Activated CD8-positive, alpha-beta T cell treated with anti-CD3 and anti-CD28 coated beads, Interleukin-2, amount 10 ng/mL, durations not matched to agents 7 days and 5 days (primary cell): Measurements from ENCODE around the gene EOLA1. TPM values are rescaled to one million over a fixed set of nuclear protein-coding genes. Genes with fewer than 3 reads are reported as not detected.
"Not testable (repeated sequence)": the region's sequence is repeated elsewhere in the genome, so short reads cannot be mapped to it uniquely, and the experiment has no call there.

Experiments
- ATAC-seq: fragments of 150-1000 bp; cut with Tn5 transposase; one replicate; pipeline ENCODE4 v1.10.0; 2021; ENCODE audit warnings: moderate library complexity
- CTCF ChIA-PET: fragments of 350-600 bp; sonication (Branson Sonifier 250); formaldehyde crosslinking; loops from one replicate; lab custom pipeline; 2021; ENCODE audit warnings: antibody characterized with exemption; lab: Charles Lee
- POLR2A ChIA-PET: fragments of 350-600 bp; sonication (Branson Sonifier 250); formaldehyde crosslinking; loops from one replicate; lab custom pipeline; 2021; ENCODE audit warnings: antibody characterized with exemption; lab: Charles Lee
- DNase-seq: peaks from one replicate; pipeline ENCODE4 v3.0.0-alpha.2; 2020
- H3K27ac Mint-ChIP-seq: one replicate; pipeline ENCODE4 v1.8.0; 2021; ENCODE audit warnings: mild to moderate bottlenecking, mixed read lengths
- H3K27me3 Mint-ChIP-seq: one replicate; pipeline ENCODE4 v1.8.0; 2021; ENCODE audit warnings: low read depth, mixed read lengths
- H3K36me3 Mint-ChIP-seq: one replicate; pipeline ENCODE4 v1.8.0; 2021; ENCODE audit warnings: low read depth, mixed read lengths
- H3K4me1 Mint-ChIP-seq: one replicate; pipeline ENCODE4 v1.8.0; 2021; ENCODE audit warnings: low read depth, mixed read lengths
- H3K4me3 Mint-ChIP-seq: one replicate; pipeline ENCODE4 v1.8.0; 2021; ENCODE audit warnings: mild to moderate bottlenecking, mixed read lengths
- H3K9me3 Mint-ChIP-seq: one replicate; pipeline ENCODE4 v1.8.0; 2022; ENCODE audit warnings: mixed read lengths; ENCODE audit not compliant: insufficient read depth
- total RNA-seq, 2 experiments: library from RNA; stranded (reverse); gene quantifications; one replicate each; pipeline ENCODE4 v1.2.3, GENCODE V29; 2021

Gene EOLA1
- total RNA-seq, 2 experiments from 2014 or later: 45.2 to 46.5 TPM

DNA sequence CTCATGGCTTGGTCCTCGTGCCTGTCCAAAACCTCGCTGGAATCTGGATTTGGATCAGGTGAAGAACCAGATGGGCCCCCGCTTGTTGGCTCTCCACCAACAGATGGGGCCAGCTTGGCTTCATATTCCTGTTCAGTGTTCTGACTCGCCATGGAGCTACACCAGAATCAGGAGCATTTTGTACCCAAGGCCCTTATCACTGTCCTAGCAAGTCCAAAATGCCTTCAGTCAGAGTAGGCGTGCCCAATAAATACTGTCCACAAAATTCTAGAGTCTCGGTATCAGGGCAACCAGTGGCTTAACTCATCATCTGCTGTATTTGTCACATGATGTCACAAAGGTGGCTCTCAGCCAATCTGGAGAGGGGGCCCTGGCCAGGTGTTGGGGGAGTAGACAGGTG lies 8.9 kb downstream of the EOLA1 start, which contains the start of gene HSFX3:
Gene HSFX3 (minus strand): TSS at position 224 of the 400 bp plus-strand sequence. CDS start 72 bp downstream, at position 152.
- H3K27me3 Mint-ChIP-seq, H3K4me1 Mint-ChIP-seq, POLR2A ChIA-PET, ATAC-seq, H3K9me3 Mint-ChIP-seq, DNase-seq, H3K4me3 Mint-ChIP-seq, CTCF ChIA-PET, H3K36me3 Mint-ChIP-seq: not testable (repeated sequence)
- H3K27ac Mint-ChIP-seq: peak within 1 kb of the TSS; percentile 75

DNA sequence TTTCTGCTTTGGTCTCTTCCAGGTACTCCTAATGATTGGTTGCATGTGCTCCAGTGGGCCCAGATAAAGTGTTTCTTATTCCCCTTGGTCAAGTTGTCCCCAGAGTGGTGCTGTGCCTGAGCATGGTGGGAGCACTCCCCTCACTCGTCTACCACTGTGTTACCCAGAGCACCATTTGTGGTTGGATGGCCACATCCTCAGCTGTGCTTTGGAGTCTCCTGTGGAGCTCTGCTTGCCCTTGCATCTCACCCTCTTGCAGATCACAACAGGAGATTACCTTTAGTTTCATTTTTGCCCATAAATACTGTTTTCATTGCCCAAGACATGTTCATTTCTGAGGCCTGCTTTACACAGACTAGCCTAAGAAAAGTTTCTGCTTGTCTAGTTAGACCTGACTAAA lies 9.6 kb downstream of the EOLA1 start:
- not testable (repeated sequence) for H3K4me1 Mint-ChIP-seq, H3K36me3 Mint-ChIP-seq

DNA sequence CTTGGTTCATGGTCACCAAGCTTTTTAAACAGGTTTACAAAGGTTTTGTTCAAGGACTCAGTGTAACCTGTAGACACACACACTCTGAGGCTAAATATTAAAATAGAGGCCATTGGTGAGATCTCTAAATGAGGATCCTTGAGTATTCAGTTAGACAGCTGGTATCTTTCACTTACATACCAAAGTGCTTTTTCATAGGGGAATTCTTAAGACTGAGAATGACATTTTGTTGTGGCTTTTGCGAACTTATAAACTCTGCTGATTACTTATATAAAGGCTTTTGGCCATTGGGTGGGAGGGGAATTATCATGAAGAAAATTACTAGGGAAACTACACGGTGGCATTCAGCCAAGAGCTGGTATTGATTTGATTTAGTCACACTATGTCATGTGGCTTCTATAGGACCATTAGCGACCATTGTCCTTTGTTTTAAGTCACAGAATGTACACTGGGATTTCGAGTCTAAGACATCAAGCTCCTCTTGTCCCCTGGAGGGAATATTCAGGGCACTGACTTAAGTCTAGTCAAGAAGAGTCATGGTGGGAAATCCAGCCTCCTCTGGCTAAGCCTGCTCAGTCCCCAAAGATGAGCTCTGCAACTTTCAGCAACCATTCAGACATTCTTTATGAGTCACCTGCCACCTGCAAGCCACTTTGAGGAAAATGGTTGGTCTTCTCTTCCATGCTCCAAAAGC lies 10.6 kb downstream of the EOLA1 start:
- H3K27me3 Mint-ChIP-seq, H3K4me1 Mint-ChIP-seq, H3K9me3 Mint-ChIP-seq, DNase-seq, ATAC-seq, POLR2A ChIA-PET, H3K27ac Mint-ChIP-seq, CTCF ChIA-PET, H3K4me3 Mint-ChIP-seq, H3K36me3 Mint-ChIP-seq: not testable (repeated sequence)

More for the DNA sequence above, 9.6 kb downstream of the EOLA1 start:
- H3K27ac Mint-ChIP-seq: peak overlapping the region; percentile 75
- ATAC-seq (peak; percentile 88), DNase-seq (peak; percentile 65)
- POLR2A ChIA-PET, CTCF ChIA-PET, H3K4me3 Mint-ChIP-seq, H3K27me3 Mint-ChIP-seq, H3K9me3 Mint-ChIP-seq: not testable (repeated sequence)

DNA sequence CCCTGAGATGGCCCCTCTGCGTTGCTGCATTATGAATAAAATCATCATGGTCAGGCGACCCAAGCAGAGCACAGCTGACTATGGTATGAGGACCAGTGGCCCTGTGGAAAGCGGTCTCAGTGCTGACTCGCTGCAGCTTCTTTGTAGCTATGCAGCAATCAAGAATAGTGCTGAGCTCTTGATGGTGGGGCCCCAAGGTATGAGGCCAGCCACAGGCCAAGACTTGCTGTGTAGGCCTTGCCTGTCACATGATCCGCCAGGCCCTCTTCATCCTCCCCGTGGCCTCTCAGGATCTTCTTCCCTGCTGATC lies 11.1 kb downstream of the EOLA1 start:
- ATAC-seq, H3K27me3 Mint-ChIP-seq, H3K4me1 Mint-ChIP-seq, H3K4me3 Mint-ChIP-seq, DNase-seq, POLR2A ChIA-PET, H3K9me3 Mint-ChIP-seq, H3K36me3 Mint-ChIP-seq, H3K27ac Mint-ChIP-seq, CTCF ChIA-PET: not testable (repeated sequence)

DNA sequence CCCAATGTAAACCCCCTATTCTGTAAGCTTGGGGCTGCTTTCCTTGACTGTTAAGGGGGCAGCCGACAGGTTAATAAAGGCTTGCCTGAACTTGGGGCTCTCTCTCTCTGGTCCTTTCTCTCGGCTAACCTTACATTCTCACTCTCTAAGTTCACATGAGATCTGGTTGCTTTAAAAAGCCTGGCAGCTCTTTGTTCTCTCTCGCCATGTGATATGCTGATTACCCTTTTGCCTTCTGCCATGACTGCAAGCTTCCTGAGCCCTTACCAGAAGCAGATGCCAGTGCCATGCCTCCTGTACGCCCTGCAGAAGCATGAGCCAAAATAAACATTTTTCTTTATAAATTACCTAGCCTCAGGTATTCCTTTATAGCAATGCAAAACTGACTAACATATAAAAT lies 14.4 kb downstream of the EOLA1 start:
- ATAC-seq, DNase-seq, H3K4me3 Mint-ChIP-seq, H3K4me1 Mint-ChIP-seq, H3K9me3 Mint-ChIP-seq, POLR2A ChIA-PET, H3K27me3 Mint-ChIP-seq, H3K27ac Mint-ChIP-seq, H3K36me3 Mint-ChIP-seq, CTCF ChIA-PET: not testable (repeated sequence)

DNA sequence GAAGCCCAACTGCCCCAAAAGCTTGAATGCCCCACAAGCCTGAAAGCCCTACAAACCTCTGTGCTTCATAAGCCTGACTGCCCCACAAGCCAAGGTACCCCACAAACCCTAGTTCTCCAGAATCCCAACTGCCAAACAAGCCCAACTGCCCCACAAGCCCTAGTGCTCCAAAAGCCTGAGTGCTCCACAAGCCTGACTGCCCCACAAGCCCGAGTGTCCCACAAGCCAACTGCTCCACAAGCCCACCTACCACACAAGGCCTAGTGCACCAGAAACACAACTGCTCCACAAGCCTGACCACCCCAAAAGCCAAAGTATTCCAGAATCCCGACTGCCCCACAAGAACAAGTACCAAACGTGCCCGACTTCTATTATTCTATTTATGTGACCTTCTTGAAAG lies 22.5 kb downstream of the EOLA1 start:
- Mint-ChIP-seq H3K9me3 (no peaks in the 10 kb centered on the region), H3K4me3 (no peak overlapping the region), H3K27me3 (no peaks in the 10 kb centered on the region), H3K4me1 (no peaks in the 10 kb centered on the region), H3K36me3 (no peaks in the 10 kb centered on the region), H3K27ac (no peak overlapping the region)
- no peak for ATAC-seq
- DNase-seq: no peak
- ChIA-PET POLR2A (no interaction called here), CTCF (no interaction called here)

DNA sequence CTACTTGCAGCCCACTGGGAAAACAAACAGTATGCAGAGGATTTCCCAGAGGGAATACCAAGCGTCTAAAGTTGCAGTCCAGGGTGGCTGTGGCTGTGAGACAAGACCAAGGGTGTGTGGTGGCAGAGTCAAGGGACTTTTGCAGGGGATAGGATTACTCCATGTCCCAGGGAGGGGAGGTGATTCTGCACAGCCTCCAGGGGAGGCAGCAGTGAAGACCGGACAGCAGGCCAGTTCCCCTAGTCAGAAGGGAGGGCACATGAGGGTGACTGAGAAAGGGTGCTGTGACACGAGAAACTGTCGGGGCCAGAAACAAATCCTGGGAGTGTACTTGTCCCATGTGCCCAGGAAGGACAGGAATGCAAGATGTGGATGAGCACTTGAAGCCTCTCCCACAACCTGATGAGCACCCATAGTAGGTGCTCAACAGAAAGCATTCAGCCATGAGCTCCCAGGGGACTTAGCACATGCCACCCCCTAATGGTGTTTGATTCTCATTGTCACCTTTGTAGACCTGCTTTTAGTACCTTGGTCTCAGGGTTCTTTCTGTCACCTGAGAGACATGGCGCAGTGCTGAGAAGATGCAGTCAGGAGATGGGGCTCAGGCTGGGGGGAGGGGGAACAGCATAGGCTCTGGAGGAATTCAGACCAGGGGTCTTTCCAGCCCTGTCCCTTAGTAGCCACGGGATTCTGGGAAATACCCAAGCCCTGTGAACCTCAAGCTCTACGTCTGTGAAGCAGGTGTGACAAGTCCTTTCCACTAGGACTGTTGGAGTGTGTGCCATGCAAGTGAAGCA lies 27.0 kb downstream of the EOLA1 start:
- no peaks in the 10 kb centered on the region for H3K9me3 Mint-ChIP-seq

DNA sequence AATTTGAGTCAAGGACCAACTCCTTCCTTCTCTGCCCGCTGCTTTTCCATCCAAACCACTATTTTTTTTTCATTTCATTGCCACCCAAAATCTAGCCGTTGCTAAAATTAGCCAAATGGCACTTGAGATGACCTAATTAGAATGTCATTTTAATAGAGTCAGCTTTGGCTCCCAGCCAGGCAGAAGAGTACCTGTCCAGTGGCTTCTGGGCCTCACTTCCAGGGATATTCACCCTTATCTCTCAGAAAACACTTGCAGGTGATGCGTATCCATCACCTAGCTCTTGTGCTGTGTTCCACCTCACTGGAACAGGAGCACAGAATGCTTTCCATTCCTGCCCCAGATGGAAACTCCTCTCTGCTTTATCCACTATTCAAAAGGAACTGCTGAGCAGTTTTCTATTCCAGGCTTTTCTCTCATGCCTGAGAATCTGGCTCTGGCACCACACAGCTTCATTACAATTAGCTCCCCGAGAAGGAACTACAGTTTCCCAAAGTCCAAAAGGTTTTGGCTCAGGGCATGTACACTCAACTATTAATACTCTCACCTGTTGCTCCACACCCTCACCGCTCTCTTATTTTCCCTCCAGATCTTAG lies 28.0 kb downstream of the EOLA1 start:
- Mint-ChIP-seq H3K4me1 (peaks cover 20% of the 10 kb centered on the region), H3K36me3 (no peaks in the 10 kb centered on the region), H3K27ac (no peak overlapping the region), H3K9me3 (no peaks in the 10 kb centered on the region), H3K4me3 (no peak overlapping the region), H3K27me3 (no peaks in the 10 kb centered on the region)
- DNase-seq (no peak), ATAC-seq (no peak)
- ChIA-PET CTCF (no interaction called here), POLR2A (no interaction called here)

More for the DNA sequence above, 27.0 kb downstream of the EOLA1 start:
- ChIA-PET POLR2A (no interaction called here), CTCF (no interaction called here)
- ATAC-seq (no peak), DNase-seq (no peak)
- Mint-ChIP-seq H3K27me3 (no peaks in the 10 kb centered on the region), H3K27ac (no peak overlapping the region), H3K4me3 (no peak overlapping the region), H3K4me1 (peaks cover 16% of the 10 kb centered on the region), H3K36me3 (no peaks in the 10 kb centered on the region)

DNA sequence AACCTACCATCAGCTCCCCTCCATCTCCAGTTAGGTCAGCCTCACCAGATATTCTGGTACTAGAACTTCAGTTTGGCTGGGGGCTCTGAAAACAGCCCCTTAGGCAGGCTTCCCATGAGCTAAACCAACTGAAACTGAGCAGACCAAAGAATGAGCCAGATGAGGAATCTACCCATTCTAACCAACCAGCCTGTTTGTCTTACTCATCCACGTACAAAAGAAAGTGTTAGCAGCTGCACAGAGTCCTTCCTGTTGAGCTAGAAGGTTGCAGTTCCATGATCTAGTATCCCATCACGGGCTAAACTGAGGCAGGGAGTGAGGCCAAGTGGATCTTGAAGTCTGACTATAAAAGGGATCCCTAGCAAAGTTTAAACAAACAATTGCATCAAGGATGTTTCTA lies 29.0 kb downstream of the EOLA1 start:
- Mint-ChIP-seq H3K27me3 (no peaks in the 10 kb centered on the region), H3K4me1 (peaks cover 20% of the 10 kb centered on the region), H3K36me3 (no peaks in the 10 kb centered on the region), H3K27ac (no peak overlapping the region), H3K9me3 (no peaks in the 10 kb centered on the region), H3K4me3 (no peak overlapping the region)
- POLR2A ChIA-PET: no interaction called here
- ATAC-seq (no peak), DNase-seq (no peak)
- CTCF ChIA-PET: no interaction called here

DNA sequence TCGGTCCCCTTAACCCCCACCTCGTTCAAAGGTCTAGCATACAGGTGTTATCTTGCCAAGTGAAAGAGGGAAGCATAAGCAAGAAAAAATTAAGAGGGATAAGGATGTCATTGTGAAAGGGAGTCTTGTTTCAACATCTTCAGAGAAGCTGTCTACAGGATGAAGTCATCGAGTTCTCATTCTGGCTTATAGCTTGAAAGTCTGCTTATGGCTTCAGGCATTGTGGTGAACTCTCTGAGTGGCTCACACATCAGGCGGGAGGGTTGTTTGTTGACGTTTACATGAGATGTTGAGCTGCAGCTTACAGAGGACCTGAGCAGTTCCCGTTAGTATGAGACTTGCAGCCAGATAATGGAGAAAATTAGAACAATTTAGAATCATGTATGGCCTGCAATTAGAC lies 29.9 kb downstream of the EOLA1 start:
- Mint-ChIP-seq H3K9me3 (no peaks in the 10 kb centered on the region), H3K4me3 (no peak overlapping the region), H3K4me1 (peaks cover 20% of the 10 kb centered on the region), H3K27ac (no peak overlapping the region), H3K36me3 (no peaks in the 10 kb centered on the region), H3K27me3 (no peaks in the 10 kb centered on the region)
- DNase-seq: no peak
- ChIA-PET POLR2A (no interaction called here), CTCF (no interaction called here)
- ATAC-seq: no peak

DNA sequence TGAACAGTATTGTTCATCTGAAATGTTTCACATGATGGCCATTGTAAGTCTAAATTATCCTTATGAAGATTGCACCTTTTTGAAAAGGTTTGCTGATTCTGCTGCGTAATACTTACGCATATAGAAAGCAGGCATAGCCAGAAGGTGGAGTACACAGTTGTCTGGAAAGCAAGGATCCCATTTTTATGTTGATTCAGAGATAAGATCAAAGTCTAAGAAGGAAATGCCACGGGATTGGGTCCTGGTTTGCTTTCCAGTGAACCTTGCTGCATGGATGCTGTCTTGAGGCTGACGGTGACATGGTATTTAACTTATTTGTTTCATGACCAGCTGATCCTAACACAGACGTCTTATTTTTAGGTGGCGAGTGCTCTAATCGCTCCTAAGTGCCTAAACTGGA lies 31.0 kb downstream of the EOLA1 start:
- no peak for ATAC-seq
- Mint-ChIP-seq H3K4me1 (peaks cover 20% of the 10 kb centered on the region), H3K4me3 (no peak overlapping the region), H3K9me3 (no peaks in the 10 kb centered on the region), H3K27me3 (no peaks in the 10 kb centered on the region), H3K36me3 (no peaks in the 10 kb centered on the region), H3K27ac (no peak overlapping the region)
- DNase-seq: no peak
- CTCF ChIA-PET: interaction anchor here (1.0 kb wide), 1 partner anchor 59 kb away, joined by 3 read pairs; no protein-coding TSS in a partner anchor
- POLR2A ChIA-PET: no interaction called here

DNA sequence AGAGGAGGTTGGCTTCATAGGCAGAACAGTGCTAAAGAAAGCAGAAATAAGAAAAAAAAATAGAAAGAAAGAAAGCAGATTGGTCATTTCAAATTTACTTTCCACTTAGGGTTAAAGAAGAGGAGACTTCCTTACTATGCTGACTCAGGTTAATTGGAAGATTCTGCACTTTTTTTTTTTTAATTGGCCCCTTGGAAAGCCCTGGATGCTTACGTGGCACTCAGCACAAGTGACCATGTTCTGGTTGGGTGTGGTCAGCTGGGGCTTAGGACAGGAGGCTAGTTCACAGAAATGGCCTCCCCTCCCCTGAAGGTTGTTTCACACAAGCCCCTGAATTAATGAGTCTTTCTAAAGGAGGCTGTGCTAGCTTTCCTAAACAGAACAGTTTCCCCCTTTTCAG lies 31.9 kb downstream of the EOLA1 start:
- H3K27ac Mint-ChIP-seq: no peak overlapping the region
- peak overlapping the region; percentile 15 for H3K4me3 Mint-ChIP-seq
- no peaks in the 10 kb centered on the region for H3K9me3 Mint-ChIP-seq
- DNase-seq (no peak), ATAC-seq (no peak)
- H3K4me1 Mint-ChIP-seq: peaks cover 20% of the 10 kb centered on the region
- CTCF ChIA-PET: interaction anchor here (1.0 kb wide), 1 partner anchor 60 kb away, joined by 3 read pairs; no protein-coding TSS in a partner anchor
- POLR2A ChIA-PET: no interaction called here
- no peaks in the 10 kb centered on the region for H3K36me3 Mint-ChIP-seq
- H3K27me3 Mint-ChIP-seq: no peaks in the 10 kb centered on the region
